Mesenchymal stem cell (in vitro differentiated cells and primary cell): ENCODE results near the gene WNT11.
A peak's percentile ranks its signal among the peaks of the same experiment; 100 is the strongest.

Experiments
- DNase-seq: peaks from one replicate; pipeline ENCODE4 v3.0.0-alpha.2; 2013
- H2AFZ ChIP-seq: one replicate; pipeline ENCODE4 v1.6.1; 2013; ENCODE audit warnings: low read depth, mild to moderate bottlenecking, control low read depth, inconsistent platforms, low read length, moderate library complexity
- H2AK5ac ChIP-seq: 2 replicates; pipeline ENCODE4 v1.6.1; 2013; ENCODE audit warnings: low read length, moderate library complexity, mild to moderate bottlenecking, inconsistent platforms; ENCODE audit not compliant: severe bottlenecking
- H2BK120ac ChIP-seq: one replicate; pipeline ENCODE4 v1.6.1; 2013; ENCODE audit warnings: low read depth, mild to moderate bottlenecking, inconsistent platforms, low read length, moderate library complexity
- H2BK12ac ChIP-seq, 2 experiments: one replicate each; pipeline ENCODE4 v1.6.1; 2013; ENCODE audit warnings: inconsistent platforms in 2 of 2, low read length in 2 of 2, mild to moderate bottlenecking in 2 of 2, moderate library complexity in 2 of 2, control low read depth in 1 of 2
- H2BK15ac ChIP-seq: one replicate; pipeline ENCODE4 v1.6.1; 2013; ENCODE audit warnings: mild to moderate bottlenecking, low read depth, inconsistent platforms; ENCODE audit not compliant: poor library complexity, severe bottlenecking
- H2BK5ac ChIP-seq: 2 replicates; pipeline ENCODE4 v1.6.1; 2013; ENCODE audit warnings: low read depth, mild to moderate bottlenecking, low read length, control low read depth, inconsistent platforms; ENCODE audit not compliant: poor library complexity, severe bottlenecking
- H3K14ac ChIP-seq, 2 experiments: one replicate each; pipeline ENCODE4 v1.6.1; 2013; ENCODE audit warnings: inconsistent platforms in 2 of 2, low read length in 2 of 2, control low read depth in 1 of 2, mild to moderate bottlenecking in 1 of 2, moderate library complexity in 1 of 2
- H3K18ac ChIP-seq, 2 experiments: one replicate each; pipeline ENCODE4 v1.6.1; 2013; ENCODE audit warnings: inconsistent platforms in 2 of 2, low read length in 2 of 2, control low read depth in 1 of 2, low read depth in 1 of 2, mild to moderate bottlenecking in 1 of 2
- H3K23ac ChIP-seq, 2 experiments: one replicate each; pipeline ENCODE4 v1.6.1; 2013; ENCODE audit warnings: inconsistent platforms in 2 of 2, low read length in 2 of 2, mild to moderate bottlenecking in 2 of 2, moderate library complexity in 2 of 2, control low read depth in 1 of 2
- H3K27ac ChIP-seq: 2 replicates; pipeline ENCODE4 v1.5.1; 2013; ENCODE audit warnings: mild to moderate bottlenecking, moderate library complexity, low read length, control low read depth, inconsistent platforms; ENCODE audit not compliant: poor library complexity, severe bottlenecking
- H3K27me3 ChIP-seq, 2 experiments: 2 replicates each; pipeline versions ENCODE4 v1.6.1 to v1.7.0; 2013; ENCODE audit warnings: low read length in 2 of 2, mild to moderate bottlenecking in 2 of 2, moderate library complexity in 2 of 2, control low read depth in 1 of 2, inconsistent platforms in 1 of 2; ENCODE audit not compliant: control insufficient read depth in 1 of 2, insufficient read depth in 1 of 2
- H3K36me3 ChIP-seq, 2 experiments: 2 replicates each; pipeline versions ENCODE4 v1.6.1 to v1.7.0; 2013; ENCODE audit warnings: low read length in 2 of 2, control low read depth in 1 of 2, inconsistent platforms in 1 of 2, low read depth in 1 of 2, mild to moderate bottlenecking in 1 of 2; ENCODE audit not compliant: insufficient read depth in 2 of 2, control insufficient read depth in 1 of 2
- H3K4ac ChIP-seq, 2 experiments: one replicate each; pipeline ENCODE4 v1.6.1; 2013; ENCODE audit warnings: inconsistent platforms in 2 of 2, low read length in 2 of 2, mild to moderate bottlenecking in 2 of 2, moderate library complexity in 2 of 2, control low read depth in 1 of 2, low read depth in 1 of 2
- H3K4me1 ChIP-seq: 2 replicates; pipeline ENCODE4 v1.6.1; 2013; ENCODE audit warnings: low read depth, low read length, control low read depth; ENCODE audit not compliant: control insufficient read depth, insufficient read depth
- H3K4me2 ChIP-seq: 2 replicates; pipeline ENCODE4 v1.6.1; 2013; ENCODE audit warnings: low read length, mild to moderate bottlenecking, inconsistent platforms; ENCODE audit not compliant: poor library complexity, severe bottlenecking
- H3K4me3 ChIP-seq, 2 experiments: 2 replicates each; pipeline versions ENCODE4 v1.5.1 to v1.7.0; 2013; ENCODE audit warnings: low read length in 2 of 2, mild to moderate bottlenecking in 2 of 2, control low read depth in 1 of 2, low read depth in 1 of 2; ENCODE audit not compliant: insufficient read depth in 1 of 2
- H3K79me1 ChIP-seq: replicated peaks from 2 replicates; pipeline ENCODE4 v1.6.1; 2013; ENCODE audit warnings: mild to moderate bottlenecking, control low read depth, low read length, inconsistent platforms; ENCODE audit not compliant: poor library complexity, severe bottlenecking
- H3K9ac ChIP-seq: 2 replicates; pipeline ENCODE4 v1.7.0; 2013; ENCODE audit warnings: mild to moderate bottlenecking, low read length, moderate library complexity
- H3K9me3 ChIP-seq: 2 replicates; pipeline ENCODE4 v1.7.0; 2013; ENCODE audit warnings: mild to moderate bottlenecking, low read length; ENCODE audit not compliant: control insufficient read depth
- H4K8ac ChIP-seq: one replicate; pipeline ENCODE4 v1.6.1; 2013; ENCODE audit warnings: inconsistent platforms, mild to moderate bottlenecking, low read length, moderate library complexity
- H4K91ac ChIP-seq: one replicate; pipeline ENCODE4 v1.6.1; 2013; ENCODE audit warnings: mild to moderate bottlenecking, low read length, inconsistent platforms
- WGBS: methylation state at CpG from one replicate; pipeline ENCODE4 v1.1.7; 2013; ENCODE audit warnings: mixed read lengths; 5-methylcytosine and 5-hydroxymethylcytosine counted together

Gene WNT11

DNA sequence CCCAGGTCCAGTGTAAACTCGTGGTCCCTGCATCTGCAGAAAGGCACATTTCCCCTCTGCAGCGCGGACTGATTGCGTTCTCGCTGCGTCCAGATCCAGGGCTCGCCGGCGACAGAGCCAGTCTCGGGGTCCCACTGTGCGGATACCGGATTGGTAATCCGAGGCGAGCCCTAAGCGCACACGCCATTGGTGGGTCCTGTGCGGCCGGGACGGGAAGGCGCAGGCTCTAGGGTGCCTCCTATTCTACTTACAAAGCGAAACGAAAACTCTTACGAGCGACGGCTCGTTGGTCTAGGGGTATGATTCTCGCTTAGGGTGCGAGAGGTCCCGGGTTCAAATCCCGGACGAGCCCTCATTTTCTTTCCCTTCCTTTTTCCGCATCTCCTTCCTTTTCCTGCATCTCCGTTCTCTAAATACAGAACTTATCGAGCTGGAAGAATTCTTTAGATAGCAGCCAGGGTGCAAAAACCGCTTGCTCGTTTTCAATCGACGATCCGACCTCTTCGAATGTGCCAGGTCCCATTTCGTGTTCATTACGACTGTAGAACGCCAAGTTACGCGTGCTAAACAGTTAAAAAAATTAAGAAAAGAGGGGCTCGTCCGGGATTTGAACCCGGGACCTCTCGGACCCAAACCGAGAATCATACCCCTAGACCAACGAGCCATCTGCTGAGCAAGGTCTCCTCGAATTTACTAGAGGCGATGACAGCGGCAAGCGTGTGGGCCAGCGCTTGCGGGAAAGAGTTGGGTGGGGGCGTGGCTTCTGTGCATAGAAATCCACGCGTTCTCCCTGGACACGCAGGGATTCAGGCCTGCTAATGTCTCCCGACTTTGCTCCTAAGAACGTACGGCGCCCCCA, 29.2 kb upstream of the WNT11 start:
- peak overlapping the region; percentile 92 for H3K9ac ChIP-seq
- peak overlapping the region in 1 of 2 experiments; percentile 13 for H3K4ac ChIP-seq
- no peaks in the 10 kb centered on the region for H3K36me3 ChIP-seq
- H3K18ac ChIP-seq: peak overlapping the region in 1 of 2 experiments; percentile 58
- H3K79me1 ChIP-seq: no peaks in the 10 kb centered on the region
- H3K4me2 ChIP-seq: peak overlapping the region; percentile 84
- peaks cover 11 to 33% of the 10 kb centered on the region in 2 experiments for H3K27me3 ChIP-seq
- H3K4me1 ChIP-seq: peaks cover 41% of the 10 kb centered on the region
- no peaks in the 10 kb centered on the region for H3K9me3 ChIP-seq
- H4K91ac ChIP-seq: no peak overlapping the region
- no peak overlapping the region for H2BK5ac ChIP-seq
- H2BK12ac ChIP-seq: no peak overlapping the region
- peak overlapping the region in 1 of 2 experiments; percentile 33 for H3K14ac ChIP-seq
- peak overlapping the region; percentile 87 for H4K8ac ChIP-seq
- no peak overlapping the region for H3K23ac ChIP-seq
- H2BK15ac ChIP-seq: peak overlapping the region; percentile 26
- no peak overlapping the region for H2AK5ac ChIP-seq
- WGBS: under 1% methylated on average over 57 of the region's 65 CpGs
- no peak overlapping the region for H2BK120ac ChIP-seq
- peak overlapping the region; percentile 85 for H3K4me3 ChIP-seq
- H3K27ac ChIP-seq: peak overlapping the region; percentile 36
- H2AFZ ChIP-seq: peak overlapping the region; percentile 94
- DNase-seq: peak; percentile 96

DNA sequence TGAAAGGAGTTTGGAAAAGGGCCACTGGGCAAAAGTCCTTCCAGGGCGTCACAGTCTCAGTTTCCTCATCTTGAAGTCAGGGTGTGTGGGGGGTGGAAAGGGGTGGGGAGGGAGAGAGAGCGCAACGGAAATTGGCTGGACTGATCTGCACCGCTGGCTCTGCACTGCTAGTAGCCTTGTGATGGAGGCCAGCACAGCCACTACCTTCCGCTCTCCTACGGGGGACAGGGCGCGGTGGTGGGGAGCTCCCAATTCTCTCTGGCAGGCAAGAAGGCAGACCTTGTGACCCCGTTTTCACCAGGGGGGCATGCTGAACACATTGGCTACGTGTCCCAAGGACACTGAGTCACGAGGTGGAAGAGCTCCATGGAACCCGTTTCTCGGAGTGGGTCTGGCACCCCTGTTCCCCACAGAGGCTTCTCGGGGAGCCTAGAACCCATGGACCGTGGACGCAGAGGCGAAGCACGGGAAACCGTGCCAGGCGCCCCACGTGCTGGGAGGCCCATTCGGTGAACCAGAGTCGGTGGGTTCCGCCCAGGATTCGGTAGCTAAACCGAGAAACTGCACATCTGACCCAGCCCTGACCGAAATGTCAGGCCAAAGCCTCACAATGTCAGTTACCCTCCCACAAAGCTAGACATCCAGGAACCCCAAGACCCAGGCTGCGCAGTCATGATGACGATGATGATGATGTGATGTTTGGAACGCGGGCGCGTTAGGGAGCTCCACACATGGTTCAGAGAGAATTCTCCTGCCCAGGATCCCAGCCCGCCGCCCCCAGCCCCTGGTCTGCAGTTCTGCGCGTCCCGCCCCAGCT, 28.3 kb upstream of the WNT11 start:
- H3K27me3 ChIP-seq: peaks cover 6 to 33% of the 10 kb centered on the region in 2 experiments
- H3K4me3 ChIP-seq: peak overlapping the region; percentile 69 to 85
- no peak overlapping the region for H3K14ac ChIP-seq
- no peaks in the 10 kb centered on the region for H3K79me1 ChIP-seq
- H3K18ac ChIP-seq: peak overlapping the region in 1 of 2 experiments; percentile 58
- peak overlapping the region; percentile 74 for H3K4me2 ChIP-seq
- no peaks in the 10 kb centered on the region for H3K9me3 ChIP-seq
- H3K23ac ChIP-seq: no peak overlapping the region
- H3K4me1 ChIP-seq: peaks cover 41% of the 10 kb centered on the region
- peak overlapping the region; percentile 92 for H3K9ac ChIP-seq
- H2BK5ac ChIP-seq: no peak overlapping the region
- no peak overlapping the region for H4K91ac ChIP-seq
- H3K4ac ChIP-seq: peak overlapping the region in 1 of 2 experiments; percentile 13
- peak overlapping the region; percentile 87 for H4K8ac ChIP-seq
- H3K27ac ChIP-seq: peak overlapping the region; percentile 3
- peak overlapping the region; percentile 26 for H2BK15ac ChIP-seq
- DNase-seq: peak; percentile 86
- no peaks in the 10 kb centered on the region for H3K36me3 ChIP-seq
- H2AK5ac ChIP-seq: no peak overlapping the region
- H2BK120ac ChIP-seq: no peak overlapping the region
- WGBS: 17% methylated on average over 35 of the region's 38 CpGs
- H2AFZ ChIP-seq: peak overlapping the region; percentile 43
- no peak overlapping the region for H2BK12ac ChIP-seq

DNA sequence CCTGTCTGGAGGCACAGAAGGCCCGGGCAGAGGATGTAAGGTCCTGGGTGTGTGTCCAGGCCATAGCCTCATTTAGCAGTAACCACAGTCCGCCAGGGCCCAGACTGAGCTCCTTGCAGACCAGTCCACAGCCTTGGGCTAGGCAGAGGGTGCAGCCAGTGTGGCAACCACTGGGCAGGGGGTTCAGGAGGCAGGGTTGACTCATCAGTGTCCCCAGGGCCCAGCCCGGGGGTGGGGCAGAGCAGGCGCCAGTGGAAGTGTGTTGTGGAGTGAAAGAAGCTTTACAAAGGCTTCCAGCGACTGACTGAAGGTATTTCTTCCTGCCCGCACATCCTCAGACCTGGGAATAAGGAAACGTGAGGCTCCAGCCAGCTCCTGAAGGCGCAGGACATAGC, 27.7 kb upstream of the WNT11 start:
- WGBS: 81% methylated on average over 8 of the region's 8 CpGs
- Histone ChIP-seq H3K27ac (no peak overlapping the region), H2AFZ (no peak overlapping the region), H2BK12ac (no peak overlapping the region), H3K23ac (no peak overlapping the region), H2BK5ac (no peak overlapping the region), H3K9ac (peak overlapping the region; percentile 92), H3K9me3 (no peaks in the 10 kb centered on the region), H3K79me1 (no peaks in the 10 kb centered on the region), H3K4me1 (peaks cover 39% of the 10 kb centered on the region), H3K36me3 (no peaks in the 10 kb centered on the region), H2AK5ac (no peak overlapping the region), H3K4ac (no peak overlapping the region), H3K14ac (peak overlapping the region in 1 of 2 experiments; percentile 7), H4K91ac (no peak overlapping the region), H3K27me3 (peaks cover 6 to 36% of the 10 kb centered on the region in 2 experiments), H4K8ac (peak overlapping the region; percentile 87), H2BK15ac (no peak overlapping the region), H3K18ac (no peak overlapping the region), H3K4me3 (peak overlapping the region in 1 of 2 experiments; percentile 85), H3K4me2 (no peak overlapping the region), H2BK120ac (no peak overlapping the region)
- DNase-seq: peak; percentile 26
